ENCODE results near the gene MICU1. TPM values are rescaled to one million over a fixed set of nuclear protein-coding genes. Genes with fewer than 3 reads are reported as not detected.
"Not testable (repeated sequence)": the region's sequence is repeated elsewhere in the genome, so short reads cannot be mapped to it uniquely, and the experiment has no call there.

The MICU1 gene
- total RNA-seq, 1 experiment from 2014 or later: 39.4 TPM

DNA sequence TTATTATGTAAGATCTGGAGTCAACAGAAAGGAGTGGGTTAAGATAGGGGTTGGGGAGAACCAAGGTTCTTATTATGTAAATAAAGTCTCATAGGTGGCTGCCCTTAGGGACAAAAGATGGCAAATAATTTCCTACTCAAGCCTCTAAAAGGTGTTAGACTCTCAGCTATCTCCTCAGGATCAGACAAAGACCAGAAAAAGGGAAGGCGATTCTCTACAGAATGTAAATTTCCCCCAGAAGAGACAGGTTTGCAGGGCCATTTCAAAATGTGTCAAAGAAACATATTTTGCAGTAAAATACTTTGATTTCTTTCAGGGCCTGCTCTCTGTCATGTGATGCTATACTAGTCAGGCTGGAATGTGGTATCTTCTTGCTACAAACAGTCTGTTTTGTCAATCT is 80.3 kb downstream of the MICU1 start:
- Histone ChIP-seq H3K27me3 (ENCODE audit: insufficient read depth, low read length) (no peaks in the 10 kb centered on the region), H3K36me3 (ENCODE audit: control insufficient read depth in 1 of 2, insufficient read depth in 2 of 2, low read length in 2 of 2) (peaks cover under 1 to 6% of the 10 kb centered on the region in 2 experiments; a peak in 2 of 4 replicates), H3K79me2 (ENCODE audit: insufficient read depth, low read length) (no peaks in the 10 kb centered on the region), H2AFZ (ENCODE audit: low read depth, low read length, poor library complexity, severe bottlenecking) (no peak overlapping the region), H3K9ac (ENCODE audit: low read length) (no peak overlapping the region), H4K20me1 (ENCODE audit: insufficient read depth) (no peaks in the 10 kb centered on the region), H3K27ac (ENCODE audit: low read depth, low read length) (no peak overlapping the region), H3K4me1 (ENCODE audit: control insufficient read depth in 1 of 2, insufficient read depth in 2 of 2, low read length in 2 of 2) (no peaks in the 10 kb centered on the region; a peak in 1 of 4 replicates), H3K4me3 (replicated peaks in 1 of 2; ENCODE audit: low read depth in 1 of 2, low read length in 2 of 2) (no peak overlapping the region), H3K4me2 (ENCODE audit: low read length) (no peak overlapping the region), H3K9me2 (ENCODE audit: insufficient read depth) (no peaks in the 10 kb centered on the region), H3K9me3 (ENCODE audit: control insufficient read depth in 1 of 2, insufficient read depth in 1 of 2, low read depth in 1 of 2, low read length in 2 of 2) (peaks cover 0 to 6% of the 10 kb centered on the region in 2 experiments; a peak in 1 of 4 replicates)
- ChIA-PET RAD21 (ENCODE audit: low non-redundant PET in 1 of 2, low total read pairs in 2 of 2, uncharacterized antibody in 2 of 2, unreplicated experiment in 2 of 2) (no interaction called here), CTCF (no interaction called here), POLR2A (no interaction called here)
- ATAC-seq (no peak), DNase-seq (ENCODE audit: low read depth, low spot score) (no peak)
- intact Hi-C loops (cut with micrococcal nuclease): no loop called here
- TF ChIP-seq EZH2 (IDR thresholded peaks at IDR 0.05): no peak
- BruUV-seq (replicated peaks): no TSS peak

GRCh38 chr10:72543855-72544254 is 82.0 kb downstream of the MICU1 start:
- H2AFZ ChIP-seq (ENCODE audit: low read depth, low read length, poor library complexity, severe bottlenecking); H3K9ac ChIP-seq (ENCODE audit: low read length); DNase-seq (ENCODE audit: low read depth, low spot score); CTCF ChIA-PET; H3K4me3 ChIP-seq (replicated peaks in 1 of 2; ENCODE audit: low read depth in 1 of 2, low read length in 2 of 2); POLR2A ChIA-PET; RAD21 ChIA-PET (ENCODE audit: low non-redundant PET in 1 of 2, low total read pairs in 2 of 2, uncharacterized antibody in 2 of 2, unreplicated experiment in 2 of 2); H3K4me2 ChIP-seq (ENCODE audit: low read length); H3K9me3 ChIP-seq (ENCODE audit: control insufficient read depth in 1 of 2, insufficient read depth in 1 of 2, low read depth in 1 of 2, low read length in 2 of 2); H3K4me1 ChIP-seq (ENCODE audit: control insufficient read depth in 1 of 2, insufficient read depth in 2 of 2, low read length in 2 of 2); H3K27me3 ChIP-seq (ENCODE audit: insufficient read depth, low read length); H3K79me2 ChIP-seq (ENCODE audit: insufficient read depth, low read length); H3K27ac ChIP-seq (ENCODE audit: low read depth, low read length); H3K36me3 ChIP-seq (ENCODE audit: control insufficient read depth in 1 of 2, insufficient read depth in 2 of 2, low read length in 2 of 2); H3K9me2 ChIP-seq (ENCODE audit: insufficient read depth); H4K20me1 ChIP-seq (ENCODE audit: insufficient read depth); intact Hi-C loops (cut with micrococcal nuclease); BruUV-seq (replicated peaks); ATAC-seq: not testable (repeated sequence)

DNA sequence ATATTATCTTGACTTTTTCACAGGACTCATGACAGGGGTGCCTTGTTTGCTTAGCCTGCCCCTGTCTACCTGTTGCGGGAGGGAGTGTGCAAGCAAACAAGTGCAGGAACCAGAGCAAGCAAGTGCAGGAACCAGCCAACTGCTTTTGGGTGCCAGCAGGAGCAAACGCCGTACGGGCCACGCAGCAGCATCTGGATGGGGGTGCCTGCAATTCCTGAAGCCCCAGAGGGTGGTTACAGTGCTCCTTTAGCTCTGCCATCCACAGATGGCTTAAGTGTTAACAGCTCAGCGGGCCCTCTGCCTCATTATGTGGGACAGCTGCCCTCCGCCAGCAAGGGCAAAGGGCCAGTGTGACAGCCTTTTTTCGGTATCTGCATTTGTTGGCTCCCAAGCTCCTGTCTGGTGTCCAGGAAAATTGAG is 83.5 kb downstream of the MICU1 start:
- Histone ChIP-seq H3K4me3 (replicated peaks in 1 of 2; ENCODE audit: low read depth in 1 of 2, low read length in 2 of 2) (no peak overlapping the region), H3K27ac (ENCODE audit: low read depth, low read length) (no peak overlapping the region), H3K79me2 (ENCODE audit: insufficient read depth, low read length) (no peaks in the 10 kb centered on the region), H3K9me2 (ENCODE audit: insufficient read depth) (no peaks in the 10 kb centered on the region), H3K9me3 (ENCODE audit: control insufficient read depth in 1 of 2, insufficient read depth in 1 of 2, low read depth in 1 of 2, low read length in 2 of 2) (peaks cover 0 to 6% of the 10 kb centered on the region in 2 experiments; a peak in 1 of 4 replicates), H3K27me3 (ENCODE audit: insufficient read depth, low read length) (no peaks in the 10 kb centered on the region), H3K9ac (ENCODE audit: low read length) (no peak overlapping the region), H4K20me1 (ENCODE audit: insufficient read depth) (no peaks in the 10 kb centered on the region), H3K36me3 (ENCODE audit: control insufficient read depth in 1 of 2, insufficient read depth in 2 of 2, low read length in 2 of 2) (0 out of 4 replicates have a peak, but pooled peaks cover 0 to 6% of the 10 kb centered on the region in 2 experiments), H2AFZ (ENCODE audit: low read depth, low read length, poor library complexity, severe bottlenecking) (no peak overlapping the region), H3K4me2 (ENCODE audit: low read length) (no peak overlapping the region), H3K4me1 (ENCODE audit: control insufficient read depth in 1 of 2, insufficient read depth in 2 of 2, low read length in 2 of 2) (peaks cover 0 to 6% of the 10 kb centered on the region in 2 experiments; a peak in 1 of 4 replicates)
- BruUV-seq (replicated peaks): no TSS peak
- intact Hi-C loops (cut with micrococcal nuclease): no loop called here
- no peak for ATAC-seq
- DNase-seq (ENCODE audit: low read depth, low spot score): no peak
- RAD21 ChIA-PET (ENCODE audit: low non-redundant PET in 1 of 2, low total read pairs in 2 of 2, uncharacterized antibody in 2 of 2, unreplicated experiment in 2 of 2): no interaction called here
- POLR2A ChIA-PET: interaction anchor here (0.6 kb wide), 1 partner anchor 16 kb away, joined by 3 read pairs; no protein-coding TSS in a partner anchor
- CTCF ChIA-PET: interaction anchor here (1.2 kb wide), 1 partner anchor 12 kb away, joined by 3 read pairs; no protein-coding TSS in a partner anchor
- TF ChIP-seq CEBPB (IDR thresholded peaks at IDR 0.05; ENCODE audit: low read depth) (no peak), SRF (IDR thresholded peaks at IDR 0.05; ENCODE audit: low read depth) (no peak), RAD21 (IDR thresholded peaks at IDR 0.05; ENCODE audit: low read depth) (no peak), FOSL1 (IDR thresholded peaks at IDR 0.05; ENCODE audit: low read depth) (no peak), EZH2phosphoT487 (IDR thresholded peaks at IDR 0.05; ENCODE audit: borderline replicate concordance) (no peak), CTCF (IDR thresholded peaks at IDR 0.05 in 2 of 3, conservative IDR thresholded peaks at IDR 0.05 in 1 of 3; ENCODE audit: borderline replicate concordance in 1 of 3, insufficient read depth in 1 of 3, low read depth in 2 of 3, low read length in 2 of 3) (no peak)
- TF ChIP-seq, protein P1, sequence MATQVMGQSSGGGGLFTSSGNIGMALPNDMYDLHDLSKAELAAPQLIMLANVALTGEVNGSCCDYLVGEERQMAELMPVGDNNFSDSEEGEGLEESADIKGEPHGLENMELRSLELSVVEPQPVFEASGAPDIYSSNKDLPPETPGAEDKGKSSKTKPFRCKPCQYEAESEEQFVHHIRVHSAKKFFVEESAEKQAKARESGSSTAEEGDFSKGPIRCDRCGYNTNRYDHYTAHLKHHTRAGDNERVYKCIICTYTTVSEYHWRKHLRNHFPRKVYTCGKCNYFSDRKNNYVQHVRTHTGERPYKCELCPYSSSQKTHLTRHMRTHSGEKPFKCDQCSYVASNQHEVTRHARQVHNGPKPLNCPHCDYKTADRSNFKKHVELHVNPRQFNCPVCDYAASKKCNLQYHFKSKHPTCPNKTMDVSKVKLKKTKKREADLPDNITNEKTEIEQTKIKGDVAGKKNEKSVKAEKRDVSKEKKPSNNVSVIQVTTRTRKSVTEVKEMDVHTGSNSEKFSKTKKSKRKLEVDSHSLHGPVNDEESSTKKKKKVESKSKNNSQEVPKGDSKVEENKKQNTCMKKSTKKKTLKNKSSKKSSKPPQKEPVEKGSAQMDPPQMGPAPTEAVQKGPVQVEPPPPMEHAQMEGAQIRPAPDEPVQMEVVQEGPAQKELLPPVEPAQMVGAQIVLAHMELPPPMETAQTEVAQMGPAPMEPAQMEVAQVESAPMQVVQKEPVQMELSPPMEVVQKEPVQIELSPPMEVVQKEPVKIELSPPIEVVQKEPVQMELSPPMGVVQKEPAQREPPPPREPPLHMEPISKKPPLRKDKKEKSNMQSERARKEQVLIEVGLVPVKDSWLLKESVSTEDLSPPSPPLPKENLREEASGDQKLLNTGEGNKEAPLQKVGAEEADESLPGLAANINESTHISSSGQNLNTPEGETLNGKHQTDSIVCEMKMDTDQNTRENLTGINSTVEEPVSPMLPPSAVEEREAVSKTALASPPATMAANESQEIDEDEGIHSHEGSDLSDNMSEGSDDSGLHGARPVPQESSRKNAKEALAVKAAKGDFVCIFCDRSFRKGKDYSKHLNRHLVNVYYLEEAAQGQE (IDR thresholded peaks at IDR 0.05; ENCODE audit: low read depth): no peak

Measured in HCT116 (cell line).